ENCODE results near the gene SDHB. TPM values are rescaled to one million over a fixed set of nuclear protein-coding genes. Genes with fewer than 3 reads are reported as not detected.

SDHB gene
- total RNA-seq, 6 experiments from 2014 or later = 112 to 128 (median 116) TPM

- Mint-ChIP-seq H3K4me1 (ENCODE audit: low read depth) (no peaks in the 10 kb centered on the region), H3K36me3 (ENCODE audit: low read depth) (no peaks in the 10 kb centered on the region), H3K9me3 (no peaks in the 10 kb centered on the region), H3K27me3 (ENCODE audit: insufficient read depth) (peaks cover 1% of the 10 kb centered on the region), H3K4me3 (no peak overlapping the region), H3K27ac (no peak overlapping the region)
- DNase-seq = no peak
- no peak for TF ChIP-seq CTCF (IDR thresholded peaks at IDR 0.05)
Observed at GRCh38 chr1:16991571-16991970, 62.3 kb downstream of the SDHB start.

- Mint-ChIP-seq H3K27me3 (ENCODE audit: insufficient read depth) (no peaks in the 10 kb centered on the region; the same call in none of the 2 replicates), H3K27ac (no peak overlapping the region), H3K36me3 (ENCODE audit: low read depth) (no peaks in the 10 kb centered on the region), H3K4me3 (no peak overlapping the region), H3K9me3 (no peaks in the 10 kb centered on the region), H3K4me1 (ENCODE audit: low read depth) (peaks cover 1% of the 10 kb centered on the region)
- TF ChIP-seq CTCF (IDR thresholded peaks at IDR 0.05) = no peak
- no peak for DNase-seq
Observed at GRCh38 chr1:16989676-16990391, 64.0 kb downstream of the SDHB start.

GRCh38 chr1:16988210-16988609 lies 65.6 kb downstream of the SDHB start:
- H3K9me3 Mint-ChIP-seq = no peaks in the 10 kb centered on the region
- no peak overlapping the region for H3K27ac Mint-ChIP-seq
- H3K36me3 Mint-ChIP-seq (ENCODE audit: low read depth) = no peaks in the 10 kb centered on the region
- DNase-seq = no peak
- H3K4me3 Mint-ChIP-seq = no peak overlapping the region
- H3K4me1 Mint-ChIP-seq (ENCODE audit: low read depth) = peaks cover 12% of the 10 kb centered on the region
- peak; percentile 12; the same call in 1 of the 2 replicates for TF ChIP-seq CTCF (IDR thresholded peaks at IDR 0.05)
- H3K27me3 Mint-ChIP-seq (ENCODE audit: insufficient read depth) = peaks cover 2% of the 10 kb centered on the region

- H3K27ac Mint-ChIP-seq = no peak overlapping the region
- TF ChIP-seq CTCF (IDR thresholded peaks at IDR 0.05) = peak; percentile 75
- no peaks in the 10 kb centered on the region for H3K9me3 Mint-ChIP-seq
- H3K4me3 Mint-ChIP-seq = no peak overlapping the region
- DNase-seq = no peak
- peaks cover 2% of the 10 kb centered on the region for H3K27me3 Mint-ChIP-seq (ENCODE audit: insufficient read depth)
- H3K36me3 Mint-ChIP-seq (ENCODE audit: low read depth) = no peaks in the 10 kb centered on the region
- H3K4me1 Mint-ChIP-seq (ENCODE audit: low read depth) = peaks cover 20% of the 10 kb centered on the region
Observed at GRCh38 chr1:16986962-16987361, 66.9 kb downstream of the SDHB start.

- no peaks in the 10 kb centered on the region for H3K9me3 Mint-ChIP-seq
- no peak for DNase-seq
- no peak for TF ChIP-seq CTCF (IDR thresholded peaks at IDR 0.05)
- no peak overlapping the region for H3K27ac Mint-ChIP-seq
- H3K4me1 Mint-ChIP-seq (ENCODE audit: low read depth) = peaks cover 24% of the 10 kb centered on the region
- H3K4me3 Mint-ChIP-seq = no peak overlapping the region
- peaks cover 2% of the 10 kb centered on the region for H3K27me3 Mint-ChIP-seq (ENCODE audit: insufficient read depth)
- H3K36me3 Mint-ChIP-seq (ENCODE audit: low read depth) = no peaks in the 10 kb centered on the region
Observed at GRCh38 chr1:16986560-16986959, 67.3 kb downstream of the SDHB start.

Data from HFFc6 (cell line).